NCI-H2029 treated with DMSO at 0.1 percent for 48 hours (cell line): ENCODE measurements around the gene ELFN2.
"Not testable (repeated sequence)": the region's sequence is repeated elsewhere in the genome, so short reads cannot be mapped to it uniquely, and the experiment has no call there.

Experiments
- DNase-seq: peaks from one replicate; lab custom pipeline; 2025; lab: John Stamatoyannopoulos, UW

Gene ELFN2

GRCh38 chr22:37410174-37411055 is 16.9 kb downstream of the ELFN2 start:
- DNase-seq: no peak

- DNase-seq: no peak
These were observed 17.7 kb downstream of the ELFN2 start for GRCh38 chr22:37409459-37410050.

- no peak for DNase-seq
These were observed 18.2 kb downstream of the ELFN2 start for GRCh38 chr22:37409031-37409430.

GRCh38 chr22:37407856-37408255 is 19.4 kb downstream of the ELFN2 start:
- no peak for DNase-seq

- no peak for DNase-seq
These were observed 20.6 kb downstream of the ELFN2 start for GRCh38 chr22:37406441-37407235.

GRCh38 chr22:37404091-37404490 is 23.2 kb downstream of the ELFN2 start:
- DNase-seq: no peak

- DNase-seq: no peak
These were observed 23.9 kb downstream of the ELFN2 start for GRCh38 chr22:37403267-37403960.

GRCh38 chr22:37402184-37402506 is 25.1 kb downstream of the ELFN2 start:
- DNase-seq: no peak

- DNase-seq: no peak
These were observed 25.7 kb downstream of the ELFN2 start for GRCh38 chr22:37401401-37402183.

GRCh38 chr22:37400719-37401118 is 26.6 kb downstream of the ELFN2 start:
- DNase-seq: no peak

GRCh38 chr22:37399457-37399856 is 27.8 kb downstream of the ELFN2 start:
- DNase-seq: not testable (repeated sequence)

GRCh38 chr22:37397226-37397625 is 30.1 kb downstream of the ELFN2 start:
- DNase-seq: no peak

- DNase-seq: no peak
These were observed 30.7 kb downstream of the ELFN2 start for GRCh38 chr22:37396488-37397084.

- DNase-seq: no peak
These were observed 32.9 kb downstream of the ELFN2 start for GRCh38 chr22:37394341-37394740.

GRCh38 chr22:37393746-37394145 is 33.5 kb downstream of the ELFN2 start:
- no peak for DNase-seq

GRCh38 chr22:37392721-37393328 is 34.5 kb downstream of the ELFN2 start:
- DNase-seq: no peak

- no peak for DNase-seq
These were observed 35.6 kb downstream of the ELFN2 start for GRCh38 chr22:37391702-37392101.

GRCh38 chr22:37390075-37390474 is 37.2 kb downstream of the ELFN2 start:
- DNase-seq: no peak

GRCh38 chr22:37388538-37388937 is 38.7 kb downstream of the ELFN2 start:
- DNase-seq: no peak

- no peak for DNase-seq
These were observed 39.5 kb downstream of the ELFN2 start for GRCh38 chr22:37387793-37388192.

- no peak for DNase-seq
These were observed 40.8 kb downstream of the ELFN2 start for GRCh38 chr22:37386441-37386840.
